ENCODE results near the gene HHAT. TPM values are rescaled to one million over a fixed set of nuclear protein-coding genes. Genes with fewer than 3 reads are reported as not detected.

Gene HHAT
- 1.9 TPM for total RNA-seq
- long read RNA-seq, partial matches to known transcripts, result 1 of 6 reads
- long read RNA-seq, other reads (novel, unspliced or antisense), result 5 of 6 reads

- intact Hi-C loops (cut with micrococcal nuclease), result no loop called here
- peak; percentile 93 for DNase-seq
- peak; percentile 95 for ATAC-seq
These were observed at the start of gene HHAT for GRCh38 chr1:210328746-210329503. Gene HHAT (plus strand): TSS chr1:210328902. CDS start chr1:210348976, 20,074 bp downstream.

GRCh38 chr1:210280221-210280620 is 48.5 kb upstream of the HHAT start:
- ATAC-seq (no peak), DNase-seq (no peak)
- intact Hi-C loops (cut with micrococcal nuclease), result no loop called here

GRCh38 chr1:210288116-210288515 is 40.6 kb upstream of the HHAT start:
- DNase-seq (no peak), ATAC-seq (no peak)
- intact Hi-C loops (cut with micrococcal nuclease), result no loop called here

GRCh38 chr1:210289248-210289647 is 39.5 kb upstream of the HHAT start:
- intact Hi-C loops (cut with micrococcal nuclease), result no loop called here
- DNase-seq (no peak), ATAC-seq (no peak)

- no peak for DNase-seq
- ATAC-seq, result no peak
- intact Hi-C loops (cut with micrococcal nuclease), result no loop called here
These were observed 37.5 kb upstream of the HHAT start for GRCh38 chr1:210291081-210291764.

GRCh38 chr1:210291786-210292230 is 36.9 kb upstream of the HHAT start:
- intact Hi-C loops (cut with micrococcal nuclease), result no loop called here
- DNase-seq (no peak), ATAC-seq (peak; percentile 33)

- intact Hi-C loops (cut with micrococcal nuclease), result no loop called here
- ATAC-seq, result peak; percentile 75
- DNase-seq, result peak; percentile 80
These were observed 36.4 kb upstream of the HHAT start for GRCh38 chr1:210292231-210292871.

GRCh38 chr1:210293171-210293607 is 35.5 kb upstream of the HHAT start:
- peak; percentile 78 for ATAC-seq
- peak; percentile 82 for DNase-seq
- intact Hi-C loops (cut with micrococcal nuclease), result no loop called here

- ATAC-seq, result peak; percentile 62
- intact Hi-C loops (cut with micrococcal nuclease), result no loop called here
- DNase-seq, result peak; percentile 81
These were observed 33.5 kb upstream of the HHAT start for GRCh38 chr1:210294999-210295745.

GRCh38 chr1:210296682-210297081 is 32.0 kb upstream of the HHAT start:
- intact Hi-C loops (cut with micrococcal nuclease), result no loop called here
- no peak for ATAC-seq
- DNase-seq, result no peak

- no peak for ATAC-seq
- DNase-seq, result no peak
- intact Hi-C loops (cut with micrococcal nuclease), result no loop called here
These were observed 30.4 kb upstream of the HHAT start for GRCh38 chr1:210298296-210298695.

- ATAC-seq (no peak), DNase-seq (no peak)
- intact Hi-C loops (cut with micrococcal nuclease), result no loop called here
These were observed 29.8 kb upstream of the HHAT start for GRCh38 chr1:210298936-210299335.

- DNase-seq (no peak), ATAC-seq (no peak)
- intact Hi-C loops (cut with micrococcal nuclease), result no loop called here
These were observed 29.2 kb upstream of the HHAT start for GRCh38 chr1:210299501-210299900.

GRCh38 chr1:210300923-210301614 is 27.6 kb upstream of the HHAT start:
- ATAC-seq (peak; percentile 26), DNase-seq (no peak)
- intact Hi-C loops (cut with micrococcal nuclease), result no loop called here

- DNase-seq (no peak), ATAC-seq (peak; percentile 52)
- intact Hi-C loops (cut with micrococcal nuclease), result no loop called here
These were observed 27.1 kb upstream of the HHAT start for GRCh38 chr1:210301615-210302000.

- DNase-seq (peak; percentile 63), ATAC-seq (peak; percentile 91)
- intact Hi-C loops (cut with micrococcal nuclease), result no loop called here
These were observed 26.2 kb upstream of the HHAT start for GRCh38 chr1:210302501-210302900.

- intact Hi-C loops (cut with micrococcal nuclease), result no loop called here
- no peak for ATAC-seq
- DNase-seq, result no peak
These were observed 25.3 kb upstream of the HHAT start for GRCh38 chr1:210303391-210303790.

- intact Hi-C loops (cut with micrococcal nuclease), result loop anchor here (2.0 kb wide), 1 partner anchor 168 kb away; no protein-coding TSS in a partner anchor
- DNase-seq (no peak), ATAC-seq (no peak)
These were observed 18.0 kb upstream of the HHAT start for GRCh38 chr1:210310562-210311153.
